Muscle layer of duodenum (tissue), 2 donors: ENCODE measurements around the gene GALNTL6.
A peak's percentile ranks its signal among the peaks of the same experiment; 100 is the strongest.
"Not testable (repeated sequence)": the region's sequence is repeated elsewhere in the genome, so short reads cannot be mapped to it uniquely, and the experiment has no call there.

Experiments used
- H3K27ac ChIP-seq: one replicate; pipeline ENCODE4 v1.7.0; 2013; ENCODE audit warnings: mild to moderate bottlenecking, low read length
- H3K27me3 ChIP-seq: one replicate; pipeline ENCODE4 v1.7.0; 2013; ENCODE audit warnings: low read depth, mild to moderate bottlenecking, control low read depth, low read length
- H3K36me3 ChIP-seq, 2 donors: one replicate each; pipeline ENCODE4 v1.7.0; 2013; ENCODE audit warnings: low read length in 2 of 2, control low read depth in 1 of 2, mild to moderate bottlenecking in 1 of 2; ENCODE audit not compliant: insufficient read depth in 2 of 2, control insufficient read depth in 1 of 2
- H3K4me1 ChIP-seq, 2 donors: one replicate each; pipeline ENCODE4 v1.7.0; 2013; ENCODE audit warnings: low read length in 2 of 2, mild to moderate bottlenecking in 2 of 2, control low read depth in 1 of 2, moderate library complexity in 1 of 2; ENCODE audit not compliant: insufficient read depth in 2 of 2, control insufficient read depth in 1 of 2
- H3K4me3 ChIP-seq, 2 donors: one replicate each; pipeline ENCODE4 v1.7.0; 2013; ENCODE audit warnings: low read length in 2 of 2, low read depth in 1 of 2, mild to moderate bottlenecking in 1 of 2
- H3K9me3 ChIP-seq, 2 donors: one replicate each; pipeline ENCODE4 v1.7.0; 2013; ENCODE audit warnings: low read length in 2 of 2, control low read depth in 1 of 2, mild to moderate bottlenecking in 1 of 2; ENCODE audit not compliant: control insufficient read depth in 1 of 2
- donor health status: healthy.

The GALNTL6 gene

GRCh38 chr4:173038192-173038896 is 1225.1 kb downstream of the GALNTL6 start:
- no peak overlapping the region for H3K27ac ChIP-seq

GRCh38 chr4:173039617-173040577 is 1226.7 kb downstream of the GALNTL6 start:
- Histone ChIP-seq H3K4me3 (no peak overlapping the region), H3K27me3 (no peaks in the 10 kb centered on the region), H3K27ac (no peak overlapping the region), H3K36me3 (no peaks in the 10 kb centered on the region), H3K4me1 (peaks cover 0 to 18% of the 10 kb centered on the region in 2 donors), H3K9me3 (no peaks in the 10 kb centered on the region)

More at GRCh38 chr4:173038192-173038896, 1225.1 kb downstream of the GALNTL6 start:
- no peak overlapping the region for H3K4me3 ChIP-seq
- no peaks in the 10 kb centered on the region for H3K36me3 ChIP-seq
- no peaks in the 10 kb centered on the region for H3K9me3 ChIP-seq
- no peaks in the 10 kb centered on the region for H3K27me3 ChIP-seq
- peaks cover 0 to 18% of the 10 kb centered on the region in 2 donors for H3K4me1 ChIP-seq

- no peaks in the 10 kb centered on the region for H3K9me3 ChIP-seq
- H3K4me3 ChIP-seq = no peak overlapping the region
- peaks cover 0 to 18% of the 10 kb centered on the region in 2 donors for H3K4me1 ChIP-seq
- H3K36me3 ChIP-seq = no peaks in the 10 kb centered on the region
- H3K27ac ChIP-seq = no peak overlapping the region
- no peaks in the 10 kb centered on the region for H3K27me3 ChIP-seq
These were observed 1228.3 kb downstream of the GALNTL6 start for GRCh38 chr4:173041482-173041881.

- H3K27ac ChIP-seq, H3K4me3 ChIP-seq, H3K9me3 ChIP-seq, H3K36me3 ChIP-seq, H3K27me3 ChIP-seq: not testable (repeated sequence)
- peaks cover 0 to 18% of the 10 kb centered on the region in 2 donors for H3K4me1 ChIP-seq
These were observed 1228.9 kb downstream of the GALNTL6 start for GRCh38 chr4:173042139-173042538.

- no peaks in the 10 kb centered on the region for H3K9me3 ChIP-seq
- H3K36me3 ChIP-seq = no peaks in the 10 kb centered on the region
These were observed 1231.1 kb downstream of the GALNTL6 start for GRCh38 chr4:173044340-173044739.

GRCh38 chr4:173045571-173045970 is 1232.4 kb downstream of the GALNTL6 start:
- no peaks in the 10 kb centered on the region for H3K27me3 ChIP-seq
- no peak overlapping the region for H3K27ac ChIP-seq
- no peaks in the 10 kb centered on the region for H3K9me3 ChIP-seq
- H3K36me3 ChIP-seq = no peaks in the 10 kb centered on the region
- H3K4me1 ChIP-seq = peaks cover 0 to under 1% of the 10 kb centered on the region in 2 donors
- H3K4me3 ChIP-seq = no peak overlapping the region

More at GRCh38 chr4:173044340-173044739, 1231.1 kb downstream of the GALNTL6 start:
- H3K4me3 ChIP-seq = no peak overlapping the region
- no peak overlapping the region for H3K27ac ChIP-seq
- peaks cover 0 to 13% of the 10 kb centered on the region in 2 donors for H3K4me1 ChIP-seq
- no peaks in the 10 kb centered on the region for H3K27me3 ChIP-seq

- Histone ChIP-seq H3K27ac (no peak overlapping the region), H3K27me3 (no peaks in the 10 kb centered on the region), H3K9me3 (no peaks in the 10 kb centered on the region)
These were observed 1232.9 kb downstream of the GALNTL6 start for GRCh38 chr4:173046144-173046543.

GRCh38 chr4:173046818-173047217 is 1233.6 kb downstream of the GALNTL6 start:
- no peaks in the 10 kb centered on the region for H3K4me1 ChIP-seq
- H3K27me3 ChIP-seq = no peaks in the 10 kb centered on the region
- no peak overlapping the region for H3K27ac ChIP-seq
- no peaks in the 10 kb centered on the region for H3K36me3 ChIP-seq
- no peak overlapping the region for H3K4me3 ChIP-seq
- no peaks in the 10 kb centered on the region for H3K9me3 ChIP-seq

More at GRCh38 chr4:173046144-173046543, 1232.9 kb downstream of the GALNTL6 start:
- H3K4me3 ChIP-seq = no peak overlapping the region
- no peaks in the 10 kb centered on the region for H3K4me1 ChIP-seq
- no peaks in the 10 kb centered on the region for H3K36me3 ChIP-seq

- H3K4me3 ChIP-seq = no peak overlapping the region
- H3K36me3 ChIP-seq = no peaks in the 10 kb centered on the region
- no peaks in the 10 kb centered on the region for H3K4me1 ChIP-seq
- H3K27ac ChIP-seq = no peak overlapping the region
- H3K27me3 ChIP-seq = no peaks in the 10 kb centered on the region
- no peaks in the 10 kb centered on the region for H3K9me3 ChIP-seq
These were observed 1238.0 kb downstream of the GALNTL6 start for GRCh38 chr4:173051232-173051631.

GRCh38 chr4:173051716-173052115 is 1238.5 kb downstream of the GALNTL6 start:
- H3K4me1 ChIP-seq = no peaks in the 10 kb centered on the region
- H3K9me3 ChIP-seq = no peaks in the 10 kb centered on the region
- H3K27ac ChIP-seq = no peak overlapping the region
- H3K4me3 ChIP-seq = peak overlapping the region in 1 of 2 donors; percentile 45
- no peaks in the 10 kb centered on the region for H3K27me3 ChIP-seq
- no peaks in the 10 kb centered on the region for H3K36me3 ChIP-seq

- Histone ChIP-seq H3K9me3 (no peaks in the 10 kb centered on the region), H3K27ac (no peak overlapping the region), H3K4me1 (peaks cover 0 to under 1% of the 10 kb centered on the region in 2 donors), H3K4me3 (peak overlapping the region in 1 of 2 donors; percentile 45), H3K27me3 (no peaks in the 10 kb centered on the region), H3K36me3 (no peaks in the 10 kb centered on the region)
These were observed 1239.2 kb downstream of the GALNTL6 start for GRCh38 chr4:173052439-173052838.
